Dedifferentiated amniotic fluid mesenchymal stem cell (primary cell): ENCODE data around the gene MAP6D1.

ENCODE experiments used
- DNase-seq: peaks from one replicate; pipeline ENCODE4 v3.0.0-alpha.2; 2016; ENCODE audit errors: extremely low spot score

The MAP6D1 gene

DNA sequence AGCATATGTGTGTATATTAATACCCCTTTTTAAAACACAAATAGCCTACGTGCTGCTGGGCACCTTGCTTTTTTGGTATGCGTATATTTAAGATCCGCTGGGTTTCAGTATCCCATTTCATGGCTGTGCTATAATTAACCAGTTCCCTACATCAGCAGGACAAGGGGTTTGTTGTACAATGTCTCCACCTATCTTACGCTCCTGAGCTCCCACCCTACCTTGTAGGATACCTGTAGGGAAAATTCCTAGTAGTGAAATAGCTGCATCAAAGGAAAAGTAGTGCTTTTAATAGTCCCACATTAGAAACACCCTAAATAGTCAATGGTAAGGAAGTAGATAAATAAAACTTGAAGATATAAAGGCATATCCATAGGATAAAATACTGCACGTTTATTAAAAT, 1.4 kb downstream of the MAP6D1 start:
- DNase-seq, result no peak

DNA sequence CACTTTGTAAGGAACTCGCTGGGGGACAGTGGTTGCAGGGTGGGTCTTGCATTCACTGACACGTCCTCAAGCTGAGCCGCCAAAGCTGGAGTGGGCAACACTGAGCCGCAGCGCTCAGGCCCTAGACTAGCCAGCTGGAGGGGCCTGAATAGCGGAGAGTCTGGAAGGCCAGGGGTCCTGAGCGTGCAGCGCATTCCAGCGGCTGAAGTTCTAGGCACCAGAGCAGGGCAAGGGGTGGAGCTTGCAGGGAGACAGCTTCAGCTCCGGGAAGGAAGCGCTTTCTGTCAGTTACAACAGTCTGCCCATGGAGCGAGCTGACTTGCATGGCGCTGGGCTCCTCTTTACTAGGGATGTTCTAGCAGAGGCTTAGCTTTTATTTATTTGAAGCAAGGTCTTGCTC, 2.7 kb downstream of the MAP6D1 start:
- no peak for DNase-seq

DNA sequence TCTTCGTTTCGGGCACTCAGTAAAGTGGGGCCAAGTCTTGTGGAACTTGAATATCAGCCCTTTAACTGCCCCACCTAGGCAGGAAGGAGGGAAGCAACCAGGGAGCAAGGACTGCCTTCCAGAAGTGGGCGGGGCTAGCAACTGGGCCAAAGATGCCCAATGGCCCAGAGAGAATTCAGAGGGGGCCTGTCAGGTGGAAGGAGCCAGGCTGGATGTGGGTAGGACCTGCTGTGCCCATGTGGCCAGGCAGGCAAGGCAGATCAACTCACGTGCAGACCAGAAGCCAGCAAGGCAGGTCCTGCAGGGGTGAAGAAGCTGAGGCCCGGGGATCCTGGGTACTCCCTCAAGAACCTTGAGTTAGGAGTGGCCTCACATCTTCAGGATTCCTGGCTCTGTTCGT, 5.5 kb downstream of the MAP6D1 start:
- DNase-seq, result no peak

DNA sequence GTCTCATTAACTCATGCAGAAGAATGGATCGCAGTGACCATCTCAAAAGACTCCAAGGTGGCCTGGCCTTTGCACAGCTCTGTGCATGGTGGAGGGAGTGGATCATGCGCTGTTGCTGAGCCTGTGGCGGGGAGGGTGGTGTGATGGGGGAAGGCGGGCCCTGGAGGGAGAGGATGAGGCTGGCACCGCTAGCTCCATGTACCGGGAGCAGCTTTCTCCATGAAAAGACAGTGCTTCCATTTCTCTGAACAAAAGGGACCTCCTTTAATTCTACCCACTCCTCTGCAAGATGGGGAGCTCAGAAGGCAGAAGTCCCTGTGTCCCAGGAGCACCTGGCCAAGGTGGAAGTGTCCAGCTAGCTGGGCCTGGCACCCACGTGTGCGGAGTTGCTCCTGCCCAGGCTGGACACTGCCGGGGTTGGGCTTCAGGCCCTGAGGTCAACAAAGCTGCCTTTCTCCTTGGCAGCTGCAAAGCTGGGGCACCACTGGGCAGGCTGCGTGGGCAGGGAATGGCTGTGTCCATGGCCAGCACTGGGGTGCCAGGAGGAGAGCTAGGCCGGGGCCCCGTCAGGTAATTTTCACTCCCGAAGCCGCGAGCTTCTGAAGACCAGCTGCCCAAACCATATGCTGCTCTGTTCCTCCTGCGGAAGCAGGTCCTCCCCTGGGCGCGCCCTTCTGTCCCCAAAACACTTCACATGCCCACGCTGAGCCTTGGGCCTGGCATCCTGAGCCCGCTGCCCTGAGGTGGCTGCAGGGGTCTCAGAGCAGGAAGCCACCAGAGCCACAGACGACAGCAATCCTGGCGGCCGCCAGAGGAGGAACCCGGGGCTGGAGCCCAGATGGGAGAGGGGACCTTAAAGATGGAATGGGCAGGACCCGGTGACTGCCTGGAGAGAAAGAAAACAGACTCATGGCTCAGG, 6.4 kb downstream of the MAP6D1 start:
- DNase-seq, result no peak

GRCh38 chr3:183818041-183818620, 7.2 kb downstream of the MAP6D1 start:
- DNase-seq, result no peak

DNA sequence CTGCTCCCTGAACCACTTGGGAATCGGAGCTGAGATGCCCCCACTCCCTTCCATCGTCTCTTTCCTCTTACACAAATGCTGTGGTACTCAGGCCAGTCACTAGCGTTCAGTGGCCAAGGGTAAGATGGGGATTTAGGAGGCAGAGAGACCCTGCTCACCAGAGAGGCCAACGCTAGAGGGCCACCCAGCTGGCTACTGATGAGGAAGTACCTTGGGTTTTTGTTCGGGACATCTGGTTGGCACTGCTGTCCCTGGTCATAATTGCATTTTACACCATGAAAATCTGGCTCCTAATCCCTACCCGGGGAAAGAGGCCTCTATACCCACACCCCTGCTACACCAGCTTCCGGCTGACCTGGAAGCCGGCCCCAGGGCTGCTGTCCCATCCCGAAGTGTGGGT, 7.7 kb downstream of the MAP6D1 start:
- no peak for DNase-seq

GRCh38 chr3:183816681-183817510, 8.5 kb downstream of the MAP6D1 start:
- no peak for DNase-seq

- no peak for DNase-seq
These were observed 9.4 kb downstream of the MAP6D1 start for GRCh38 chr3:183815951-183816475.

- DNase-seq, result no peak
These were observed 9.8 kb downstream of the MAP6D1 start for GRCh38 chr3:183815563-183815940.

GRCh38 chr3:183814240-183814639, 11.1 kb downstream of the MAP6D1 start:
- no peak for DNase-seq

DNA sequence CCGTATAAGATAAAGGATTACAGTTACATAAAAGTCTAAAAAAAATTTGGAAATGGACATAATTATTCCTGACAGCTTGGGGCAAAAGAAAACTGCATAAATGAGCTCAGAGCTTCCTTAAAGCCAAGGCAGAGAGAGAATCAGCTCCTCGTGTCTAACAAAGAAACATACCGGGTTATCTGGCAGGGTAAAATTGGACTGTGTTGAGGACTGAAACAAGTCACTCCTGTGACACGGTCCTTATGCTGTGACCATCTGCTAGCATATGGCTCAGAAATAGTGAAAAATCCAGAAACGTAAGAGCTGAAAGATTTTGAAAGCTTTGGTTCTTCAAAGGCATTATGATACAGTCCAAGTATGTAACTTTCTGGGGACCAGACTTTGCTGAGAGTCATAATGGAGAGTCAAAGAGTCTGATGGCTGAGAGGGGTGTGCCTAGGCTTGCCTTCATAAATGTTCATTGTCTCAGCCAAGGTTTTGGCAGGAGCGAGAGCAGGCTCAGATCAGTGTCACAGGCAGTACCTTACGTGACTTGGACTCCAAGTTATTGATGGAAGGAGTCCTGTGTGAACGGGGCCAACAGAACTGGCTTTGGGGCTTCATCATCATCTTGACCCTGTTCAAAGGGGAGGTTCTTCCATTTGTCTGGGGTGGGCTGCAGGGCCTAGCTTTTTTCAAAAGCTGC, 12.5 kb downstream of the MAP6D1 start:
- DNase-seq, result no peak

DNA sequence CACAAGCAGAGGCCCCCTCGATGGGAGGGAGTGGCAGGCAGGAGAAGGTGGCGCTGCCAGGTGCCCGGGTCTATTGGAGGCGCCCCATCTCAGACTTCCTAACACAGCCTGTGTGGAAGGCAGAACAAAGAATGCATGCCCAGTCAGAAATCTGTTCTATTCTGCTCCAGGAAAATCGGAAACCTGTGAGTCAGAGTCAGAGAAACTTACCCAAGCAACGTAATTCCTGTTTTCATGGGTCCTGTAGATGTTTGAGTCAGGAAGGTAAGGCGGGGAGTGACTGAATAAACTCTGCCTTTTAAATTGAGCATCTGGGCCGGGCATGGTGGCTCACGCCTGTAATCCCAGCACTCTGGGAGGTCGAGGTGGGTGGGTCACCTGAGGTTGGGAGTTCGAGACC, 13.7 kb downstream of the MAP6D1 start:
- no peak for DNase-seq

- no peak for DNase-seq
These were observed 14.5 kb downstream of the MAP6D1 start for GRCh38 chr3:183810643-183811594.

- DNase-seq, result no peak
These were observed 16.1 kb downstream of the MAP6D1 start for GRCh38 chr3:183809270-183809669.

DNA sequence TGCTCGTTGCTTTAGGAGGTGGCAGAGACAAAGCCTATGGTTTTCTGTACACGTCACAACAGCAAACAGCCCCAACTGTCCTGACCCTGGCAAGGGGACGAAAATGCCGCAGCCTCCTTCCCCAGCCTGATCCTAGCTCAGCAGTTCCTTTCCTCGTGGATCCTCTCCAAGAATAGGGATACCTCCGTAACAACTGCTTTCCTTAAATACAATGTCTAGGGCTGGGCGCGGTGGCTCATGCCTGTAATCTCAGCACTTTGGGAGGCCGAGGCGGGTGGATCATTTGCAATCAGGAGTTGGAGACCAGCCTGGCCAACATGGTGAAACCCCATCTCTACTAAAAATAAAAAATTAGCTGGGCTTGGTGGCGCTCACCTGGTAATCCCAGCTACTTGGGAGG, 17.0 kb downstream of the MAP6D1 start:
- no peak for DNase-seq

GRCh38 chr3:183807881-183808280, 17.5 kb downstream of the MAP6D1 start:
- DNase-seq, result no peak

DNA sequence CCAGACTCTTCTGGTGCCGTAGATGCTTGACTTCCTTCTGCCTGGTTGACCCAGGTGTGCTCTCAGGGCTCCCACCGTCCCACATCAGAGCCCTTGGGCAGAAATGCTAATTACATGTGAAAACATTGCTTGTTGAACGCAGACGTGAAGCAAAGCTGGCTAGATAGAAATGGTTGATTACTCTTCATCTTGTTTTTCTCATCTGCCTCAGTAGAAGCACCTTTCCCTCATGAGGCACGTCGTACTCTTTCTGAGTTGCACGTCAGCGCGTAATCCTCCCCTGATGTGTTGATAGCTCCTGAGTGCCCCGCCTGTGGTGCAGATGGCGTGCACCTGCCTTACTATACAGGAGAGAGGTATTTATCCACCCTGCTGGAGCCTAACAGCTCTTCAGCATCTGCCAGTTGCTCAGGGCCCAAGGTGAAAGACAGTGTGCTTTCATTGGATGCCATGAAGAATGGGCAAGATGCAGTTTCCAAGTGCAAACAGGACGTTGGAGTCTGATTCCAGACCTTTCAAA, 18.1 kb downstream of the MAP6D1 start:
- no peak for DNase-seq

DNA sequence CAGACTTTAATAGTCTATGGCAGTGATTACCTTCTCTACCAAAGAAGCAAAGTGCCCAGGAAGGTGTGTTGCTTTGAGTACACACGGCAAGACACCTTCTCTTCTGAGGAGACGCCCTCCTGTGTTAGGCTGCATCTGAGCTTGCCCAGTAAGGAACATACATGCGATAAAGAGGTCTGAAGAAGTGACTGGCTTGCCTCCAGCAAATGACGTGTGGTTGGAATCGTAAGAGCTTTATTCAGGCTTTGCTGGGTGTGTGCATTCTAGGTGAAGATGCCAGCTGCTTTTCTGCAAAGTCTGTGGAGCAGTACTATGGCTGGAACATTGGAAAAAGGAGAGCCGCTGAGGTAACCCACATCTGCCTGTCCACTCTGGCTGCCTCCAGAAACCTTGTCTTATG, 22.4 kb downstream of the MAP6D1 start:
- no peak for DNase-seq

DNA sequence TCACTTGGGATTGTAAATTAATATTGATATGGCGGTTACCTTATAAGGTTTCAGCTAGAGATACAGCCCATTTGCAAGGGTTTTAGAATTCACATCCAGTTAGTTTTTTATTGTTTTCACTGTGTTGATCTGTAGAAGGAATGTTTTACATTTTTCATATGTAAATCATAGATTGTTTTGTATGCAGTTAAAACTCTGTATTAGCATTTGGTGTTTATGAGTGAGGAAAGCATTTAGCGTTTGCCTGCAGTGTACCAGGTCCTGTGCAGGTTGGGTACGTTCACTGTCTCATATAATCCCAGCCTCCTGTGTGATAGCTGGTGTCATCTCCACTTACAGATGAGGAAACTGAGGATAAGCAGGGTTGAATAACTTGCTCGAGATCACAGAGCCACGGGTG, 23.8 kb downstream of the MAP6D1 start:
- DNase-seq, result no peak

DNA sequence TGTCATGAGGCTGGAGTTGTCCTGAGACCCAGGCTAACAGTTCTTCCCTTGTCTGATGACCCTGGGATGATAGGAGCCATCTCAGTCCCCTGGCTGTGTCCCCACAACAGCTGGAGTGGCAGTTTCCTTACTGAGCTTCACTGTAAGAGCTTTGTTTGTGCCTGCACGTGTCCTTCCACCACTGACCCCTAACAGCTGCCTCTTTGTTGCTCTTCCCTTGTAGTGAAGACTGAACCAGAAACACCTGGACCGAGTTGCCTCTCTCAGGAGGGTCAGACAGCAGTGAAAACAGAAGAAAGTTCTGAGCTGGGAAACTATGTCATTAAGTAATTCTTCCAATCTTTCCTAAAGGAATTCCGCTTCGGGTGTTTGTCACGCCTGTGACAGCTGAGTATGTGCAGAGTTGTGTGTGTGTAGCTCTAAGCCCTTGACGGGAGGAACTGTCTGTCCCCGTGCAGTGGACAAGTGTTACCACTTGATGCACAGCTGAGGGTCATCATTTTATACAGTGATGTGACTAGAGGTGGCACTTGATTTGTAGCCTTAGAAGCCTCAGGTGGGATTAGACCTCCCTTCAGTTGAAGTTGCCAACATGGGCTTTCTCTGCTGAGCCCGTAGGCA, 25.0 kb downstream of the MAP6D1 start:
- DNase-seq, result no peak
